ENCODE results near the gene HPS5. TPM values are rescaled to one million over a fixed set of nuclear protein-coding genes. Genes with fewer than 3 reads are reported as not detected.
"Not testable (repeated sequence)": the region's sequence is repeated elsewhere in the genome, so short reads cannot be mapped to it uniquely, and the experiment has no call there.

Gene HPS5
- total RNA-seq, 1 donor from 2014 or later: 15.1 TPM

DNA sequence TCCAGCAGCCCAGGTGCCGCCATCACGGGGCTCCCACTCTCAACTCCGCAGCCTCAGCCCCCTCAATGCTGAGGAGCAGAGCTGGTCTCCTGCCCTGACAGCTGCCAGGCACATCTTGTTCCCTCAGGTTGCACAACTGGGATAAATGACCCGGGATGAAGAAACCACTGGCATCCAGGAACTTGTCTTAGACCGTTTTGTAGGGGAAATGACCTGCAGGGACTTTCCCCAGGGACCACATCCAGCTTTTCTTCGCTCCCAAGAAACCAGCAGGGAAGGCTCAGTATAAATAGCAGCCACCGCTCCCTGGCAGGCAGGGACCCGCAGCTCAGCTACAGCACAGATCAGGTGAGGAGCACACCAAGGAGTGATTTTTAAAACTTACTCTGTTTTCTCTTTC, 56.0 kb downstream of the HPS5 start, which contains the start of gene SAA1:
SAA1 (plus strand) TSS at position 316 of the 400 bp plus-strand sequence. CDS start 624 bp downstream, outside the sequence.
- Histone ChIP-seq H3K36me3 (ENCODE audit: control insufficient read depth, insufficient read depth, low read length) (no peaks in the 10 kb centered on the region), H3K4me3 (ENCODE audit: low read depth, low read length) (no peak within 1 kb of the TSS), H3K27me3 (ENCODE audit: control insufficient read depth, insufficient read depth, low read length) (no peaks in the 10 kb centered on the region)
- DNase-seq (ENCODE audit: low read depth): peak; percentile 16
- TF ChIP-seq CTCF (IDR thresholded peaks at IDR 0.05; ENCODE audit: insufficient read depth, low read length, poor library complexity, severe bottlenecking): no peak

GRCh38 chr11:18264677-18265555, 57.0 kb downstream of the HPS5 start:
- Histone ChIP-seq H3K4me3 (ENCODE audit: low read depth, low read length) (no peak overlapping the region), H3K27me3 (ENCODE audit: control insufficient read depth, insufficient read depth, low read length) (no peaks in the 10 kb centered on the region)
- no peak for DNase-seq (ENCODE audit: low read depth)

DNA sequence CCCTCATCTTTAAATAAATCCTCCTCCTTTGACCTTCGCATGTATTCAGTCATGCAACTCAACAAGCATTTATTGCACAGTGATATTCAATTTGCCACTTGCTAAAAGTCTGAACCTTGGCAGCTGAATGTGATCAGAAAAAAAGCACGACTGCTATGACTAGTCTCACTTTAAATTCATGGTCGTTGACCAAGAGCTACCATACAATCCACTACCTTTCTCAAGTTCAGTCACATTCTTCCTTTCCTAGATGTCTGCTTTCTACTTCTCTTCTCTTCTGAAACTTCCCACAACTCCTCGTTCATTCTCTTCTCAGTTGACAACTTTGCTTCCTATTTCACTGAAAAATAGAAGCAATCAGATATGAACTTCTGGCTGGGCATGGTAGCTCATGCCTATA, 57.9 kb downstream of the HPS5 start:
- H3K4me3 ChIP-seq (ENCODE audit: low read depth, low read length): no peak overlapping the region
- no peaks in the 10 kb centered on the region for H3K36me3 ChIP-seq (ENCODE audit: control insufficient read depth, insufficient read depth, low read length)
- no peaks in the 10 kb centered on the region for H3K27me3 ChIP-seq (ENCODE audit: control insufficient read depth, insufficient read depth, low read length)
- TF ChIP-seq CTCF (IDR thresholded peaks at IDR 0.05; ENCODE audit: insufficient read depth, low read length, poor library complexity, severe bottlenecking): no peak
- no peak for DNase-seq (ENCODE audit: low read depth)

More at GRCh38 chr11:18264677-18265555, 57.0 kb downstream of the HPS5 start:
- no peak for TF ChIP-seq CTCF (IDR thresholded peaks at IDR 0.05; ENCODE audit: insufficient read depth, low read length, poor library complexity, severe bottlenecking)
- H3K36me3 ChIP-seq (ENCODE audit: control insufficient read depth, insufficient read depth, low read length): no peaks in the 10 kb centered on the region

GRCh38 chr11:18262681-18263350, 59.1 kb downstream of the HPS5 start:
- H3K4me3 ChIP-seq (ENCODE audit: low read depth, low read length); H3K27me3 ChIP-seq (ENCODE audit: control insufficient read depth, insufficient read depth, low read length); DNase-seq (ENCODE audit: low read depth); H3K36me3 ChIP-seq (ENCODE audit: control insufficient read depth, insufficient read depth, low read length): not testable (repeated sequence)

DNA sequence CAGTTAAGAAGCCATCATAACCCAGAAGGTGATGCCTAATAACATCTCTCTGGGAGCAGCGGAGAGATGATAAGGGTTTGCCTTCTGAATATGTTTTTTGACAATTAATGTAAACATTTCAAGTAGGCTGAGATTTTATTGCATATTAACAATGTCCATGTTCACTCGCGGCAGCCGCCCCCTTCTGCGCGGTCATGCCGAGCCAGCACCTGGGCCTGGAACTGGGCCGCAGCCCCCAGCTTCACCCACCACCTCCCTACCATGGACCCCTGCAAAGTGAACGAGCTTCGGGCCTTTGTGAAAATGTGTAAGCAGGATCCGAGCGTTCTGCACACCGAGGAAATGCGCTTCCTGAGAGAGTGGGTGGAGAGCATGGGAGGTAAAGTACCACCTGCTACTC, 60.2 kb downstream of the HPS5 start:
- TF ChIP-seq CTCF (IDR thresholded peaks at IDR 0.05; ENCODE audit: insufficient read depth, low read length, poor library complexity, severe bottlenecking): no peak
- Histone ChIP-seq H3K27me3 (ENCODE audit: control insufficient read depth, insufficient read depth, low read length) (no peaks in the 10 kb centered on the region), H3K36me3 (ENCODE audit: control insufficient read depth, insufficient read depth, low read length) (no peaks in the 10 kb centered on the region), H3K4me3 (ENCODE audit: low read depth, low read length) (no peak overlapping the region)
- no peak for DNase-seq (ENCODE audit: low read depth)

GRCh38 chr11:18259259-18259658, 62.7 kb downstream of the HPS5 start:
- DNase-seq (ENCODE audit: low read depth): no peak
- H3K27me3 ChIP-seq (ENCODE audit: control insufficient read depth, insufficient read depth, low read length): no peaks in the 10 kb centered on the region
- H3K4me3 ChIP-seq (ENCODE audit: low read depth, low read length): no peak overlapping the region
- H3K36me3 ChIP-seq (ENCODE audit: control insufficient read depth, insufficient read depth, low read length): no peaks in the 10 kb centered on the region
- no peak for TF ChIP-seq CTCF (IDR thresholded peaks at IDR 0.05; ENCODE audit: insufficient read depth, low read length, poor library complexity, severe bottlenecking)
